ENCODE data around the gene FUBP1.
"Not testable (repeated sequence)": the region's sequence is repeated elsewhere in the genome, so short reads cannot be mapped to it uniquely, and the experiment has no call there.

The FUBP1 gene

GRCh38 chr1:77978969-77979876, at the start of gene FUBP1:
TSS of gene FUBP1 (minus strand) at chr1:77979072. CDS start at chr1:77979004, 68 bp downstream.
- peak; percentile 100 for DNase-seq

GRCh38 chr1:78021134-78021533, 42.3 kb upstream of the FUBP1 start:
- DNase-seq = not testable (repeated sequence)

- no peak for DNase-seq
Observed at GRCh38 chr1:78019024-78019423, 40.2 kb upstream of the FUBP1 start.

- no peak for DNase-seq
Observed at GRCh38 chr1:78015148-78015547, 36.3 kb upstream of the FUBP1 start.

- DNase-seq = no peak
Observed at GRCh38 chr1:78011050-78011449, 32.2 kb upstream of the FUBP1 start.

- DNase-seq = no peak
Observed at GRCh38 chr1:78009836-78010235, 31.0 kb upstream of the FUBP1 start.

- no peak for DNase-seq
Observed at GRCh38 chr1:78009276-78009675, 30.4 kb upstream of the FUBP1 start.

GRCh38 chr1:78007677-78008341, 28.9 kb upstream of the FUBP1 start:
- DNase-seq = no peak

GRCh38 chr1:78006521-78006920, 27.6 kb upstream of the FUBP1 start:
- no peak for DNase-seq

GRCh38 chr1:78005755-78006154, 26.9 kb upstream of the FUBP1 start:
- peak; percentile 76 for DNase-seq

GRCh38 chr1:78005448-78005722, 26.5 kb upstream of the FUBP1 start:
- no peak for DNase-seq

GRCh38 chr1:78004719-78005447, 26.0 kb upstream of the FUBP1 start, which contains the start of gene DNAJB4:
TSS of gene DNAJB4 (plus strand) at chr1:78004939. CDS start at chr1:78005111, 172 bp downstream.
- peak; percentile 99 for DNase-seq

- peak; percentile 88 for DNase-seq
Observed at GRCh38 chr1:78003882-78004718, 25.2 kb upstream of the FUBP1 start.

- peak; percentile 88 for DNase-seq
Observed at GRCh38 chr1:78003070-78003746, 24.3 kb upstream of the FUBP1 start.

- not testable (repeated sequence) for DNase-seq
Observed at GRCh38 chr1:78000536-78000935, 21.7 kb upstream of the FUBP1 start.

- no peak for DNase-seq
Observed at GRCh38 chr1:77996734-77997133, 17.9 kb upstream of the FUBP1 start.

- DNase-seq = no peak
Observed at GRCh38 chr1:77994117-77994705, 15.3 kb upstream of the FUBP1 start.

GRCh38 chr1:77991638-77992037, 12.8 kb upstream of the FUBP1 start:
- DNase-seq = no peak

- no peak for DNase-seq
Observed at GRCh38 chr1:77990629-77991204, 11.8 kb upstream of the FUBP1 start.

GRCh38 chr1:77989744-77990143, 10.9 kb upstream of the FUBP1 start:
- no peak for DNase-seq

GRCh38 chr1:77987919-77988318, 9.0 kb upstream of the FUBP1 start:
- no peak for DNase-seq
